Endodermal cell (in vitro differentiated cells): ENCODE data around the gene TAF12. TPM values are rescaled to one million over a fixed set of nuclear protein-coding genes. Genes with fewer than 3 reads are reported as not detected.

Source experiments
- DNase-seq: peaks from one replicate; pipeline ENCODE4 v3.0.0-alpha.2; 2017
- H3K27ac ChIP-seq: 2 replicates; pipeline ENCODE4 v1.5.1; 2013; ENCODE audit warnings: mild to moderate bottlenecking, low read depth, low read length, moderate library complexity
- H3K27me3 ChIP-seq: 2 replicates; pipeline ENCODE4 v1.6.1; 2013; ENCODE audit warnings: mild to moderate bottlenecking, low read length, moderate library complexity; ENCODE audit not compliant: insufficient read depth, control insufficient read depth, poor library complexity, severe bottlenecking
- H3K36me3 ChIP-seq: 2 replicates; pipeline ENCODE4 v1.7.0; 2013; ENCODE audit warnings: mild to moderate bottlenecking, low read length, moderate library complexity; ENCODE audit not compliant: control insufficient read depth, insufficient read depth
- H3K4me1 ChIP-seq: one replicate; pipeline ENCODE4 v1.7.0; 2013; ENCODE audit warnings: low read length; ENCODE audit not compliant: control insufficient read depth, insufficient read depth
- H3K4me3 ChIP-seq: 2 replicates; pipeline ENCODE4 v1.5.1; 2013; ENCODE audit warnings: mild to moderate bottlenecking, low read length, moderate library complexity
- H3K9ac ChIP-seq: 2 replicates; pipeline ENCODE4 v1.6.1; 2013; ENCODE audit warnings: mild to moderate bottlenecking, low read length, moderate library complexity; ENCODE audit not compliant: poor library complexity, severe bottlenecking; ENCODE audit errors: extremely low read depth
- H3K9me3 ChIP-seq: 2 replicates; pipeline ENCODE4 v1.6.1; 2013; ENCODE audit warnings: mild to moderate bottlenecking, low read length, moderate library complexity; ENCODE audit not compliant: control insufficient read depth
- H3K27ac Mint-ChIP-seq: 2 replicates; pipeline ENCODE4 v1.8.0; 2020; ENCODE audit warnings: mixed read lengths
- H3K27me3 Mint-ChIP-seq: 2 replicates; pipeline ENCODE4 v1.8.0; 2021; ENCODE audit warnings: mild to moderate bottlenecking, mixed read lengths; ENCODE audit not compliant: insufficient read depth
- H3K36me3 Mint-ChIP-seq: 2 replicates; pipeline ENCODE4 v1.8.0; 2020; ENCODE audit warnings: low read depth, mixed read lengths
- H3K4me1 Mint-ChIP-seq: 2 replicates; pipeline ENCODE4 v1.8.0; 2020; ENCODE audit warnings: mixed read lengths
- H3K4me3 Mint-ChIP-seq: 2 replicates; pipeline ENCODE4 v1.8.0; 2020; ENCODE audit warnings: mild to moderate bottlenecking, moderate library complexity, mixed read lengths
- H3K9me3 Mint-ChIP-seq: 2 replicates; pipeline ENCODE4 v1.8.0; 2020; ENCODE audit warnings: mild to moderate bottlenecking, mixed read lengths
- CTCF ChIP-seq: fragments of 200-600 bp; sonication (generic); conservative IDR thresholded peaks from 2 replicates; pipeline ENCODE4 v1.5.0; 2021; ENCODE audit warnings: antibody characterized with exemption, mild to moderate bottlenecking
- WGBS, 2 experiments: methylation state at CpG; one replicate each; pipeline versions ENCODE4 v1.1.5 to v1.1.7; 2013; ENCODE audit warnings: missing lambda C conversion rate in 2 of 2, mixed read lengths in 1 of 2; ENCODE audit not compliant: insufficient coverage in 1 of 2, insufficient read length in 1 of 2; 5-methylcytosine and 5-hydroxymethylcytosine counted together
- total RNA-seq, 2 donors: library from RNA; stranded (reverse); fragmentation: NEBNext Ultra II Directional in 1 of 2; extraction: Animal tissue kit (Norgen Biotek cat#: 25700) in 1 of 2; gene quantifications; 2 replicates in 1 of 2; 3 replicates in 1 of 2; pipeline ENCODE4 v1.2.1, GENCODE V29; 2021

Gene TAF12
- total RNA-seq, 2 donors from 2014 or later = 29.3 to 39.5 TPM

- Histone ChIP-seq H3K36me3 (peaks cover 64% of the 10 kb centered on the region), H3K4me3 (no peak overlapping the region), H3K9ac (no peak overlapping the region), H3K9me3 (no peaks in the 10 kb centered on the region), H3K27me3 (no peaks in the 10 kb centered on the region), H3K4me1 (no peaks in the 10 kb centered on the region), H3K27ac (no peak overlapping the region)
- no peak for TF ChIP-seq CTCF
- Mint-ChIP-seq H3K27me3 (no peaks in the 10 kb centered on the region), H3K36me3 (peaks cover 67% of the 10 kb centered on the region), H3K27ac (no peak overlapping the region), H3K4me3 (no peak overlapping the region), H3K4me1 (no peaks in the 10 kb centered on the region), H3K9me3 (peaks cover 1% of the 10 kb centered on the region)
- no peak for DNase-seq
- 94 to 100% methylated on average over 1 to 2 of the region's 2 CpGs for WGBS, 2 experiments
Observed at GRCh38 chr1:28566931-28567330, 75.9 kb downstream of the TAF12 start.

- peaks cover 62% of the 10 kb centered on the region for H3K36me3 ChIP-seq
- Mint-ChIP-seq H3K27me3 (no peaks in the 10 kb centered on the region), H3K4me1 (peaks cover 2% of the 10 kb centered on the region), H3K27ac (no peak overlapping the region), H3K36me3 (peaks cover 69% of the 10 kb centered on the region), H3K9me3 (peaks cover 1% of the 10 kb centered on the region), H3K4me3 (no peak overlapping the region)
- H3K9me3 ChIP-seq = no peaks in the 10 kb centered on the region
- DNase-seq = no peak
- no peak overlapping the region for H3K9ac ChIP-seq
- no peaks in the 10 kb centered on the region for H3K27me3 ChIP-seq
- no peak overlapping the region for H3K27ac ChIP-seq
- H3K4me3 ChIP-seq = no peak overlapping the region
- 93 to 97% methylated on average over 4 to 6 of the region's 6 CpGs for WGBS, 2 experiments
- TF ChIP-seq CTCF = no peak
- H3K4me1 ChIP-seq = no peaks in the 10 kb centered on the region
Observed at GRCh38 chr1:28565726-28566125, 77.1 kb downstream of the TAF12 start.

GRCh38 chr1:28565040-28565439, 77.8 kb downstream of the TAF12 start:
- no peak overlapping the region for H3K4me3 ChIP-seq
- H3K4me3 Mint-ChIP-seq = no peak overlapping the region
- no peak overlapping the region for H3K27ac ChIP-seq
- peaks cover 9% of the 10 kb centered on the region for H3K4me1 Mint-ChIP-seq
- peaks cover 69% of the 10 kb centered on the region for H3K36me3 Mint-ChIP-seq
- H3K36me3 ChIP-seq = peaks cover 67% of the 10 kb centered on the region
- H3K9me3 Mint-ChIP-seq = peaks cover 1% of the 10 kb centered on the region
- DNase-seq = no peak
- no peak overlapping the region for H3K9ac ChIP-seq
- H3K9me3 ChIP-seq = no peaks in the 10 kb centered on the region
- H3K27me3 ChIP-seq = no peaks in the 10 kb centered on the region
- no peak overlapping the region for H3K27ac Mint-ChIP-seq
- H3K4me1 ChIP-seq = no peaks in the 10 kb centered on the region
- no peak for TF ChIP-seq CTCF
- 96 to 97% methylated on average over 6 to 7 of the region's 7 CpGs for WGBS, 2 experiments
- no peaks in the 10 kb centered on the region for H3K27me3 Mint-ChIP-seq
